UCSD-AML1 (cell line): ENCODE data around the gene FLOT1.

Experiments used
- DNase-seq: peaks from one replicate; lab custom pipeline; 2025; ENCODE audit not compliant: unreplicated experiment; lab: John Stamatoyannopoulos, UW

FLOT1 gene

GRCh38 chr6:30747902-30748769 is 5.6 kb upstream of the FLOT1 start:
- no peak for DNase-seq

- no peak for DNase-seq
These were observed 4.8 kb upstream of the FLOT1 start for GRCh38 chr6:30747300-30747687.

- peak; percentile 85 for DNase-seq
These were observed 1.7 kb upstream of the FLOT1 start, which contains the start of gene IER3 for GRCh38 chr6:30744054-30744805. TSS of gene IER3 (minus strand) at chr6:30744547. CDS start at chr6:30744518, 29 bp downstream.

GRCh38 chr6:30743099-30744053 is 889 bp upstream of the FLOT1 start:
- DNase-seq: no peak

GRCh38 chr6:30741789-30742315 is 635 bp downstream of the FLOT1 start:
- no peak for DNase-seq

GRCh38 chr6:30741063-30741779 is 1.3 kb downstream of the FLOT1 start:
- DNase-seq: no peak

GRCh38 chr6:30740540-30740870 is 2.0 kb downstream of the FLOT1 start:
- no peak for DNase-seq

GRCh38 chr6:30738532-30738931 is 4.0 kb downstream of the FLOT1 start:
- no peak for DNase-seq

GRCh38 chr6:30735668-30736314 is 6.7 kb downstream of the FLOT1 start:
- no peak for DNase-seq

- DNase-seq: no peak
These were observed 10.1 kb downstream of the FLOT1 start for GRCh38 chr6:30732237-30732943.

GRCh38 chr6:30730601-30731435 is 11.7 kb downstream of the FLOT1 start:
- peak; percentile 29 for DNase-seq

- DNase-seq: no peak
These were observed 14.4 kb downstream of the FLOT1 start for GRCh38 chr6:30727920-30728553.

GRCh38 chr6:30726506-30727413 is 15.7 kb downstream of the FLOT1 start:
- no peak for DNase-seq

- DNase-seq: no peak
These were observed 16.6 kb downstream of the FLOT1 start for GRCh38 chr6:30725713-30726505.

GRCh38 chr6:30724906-30725667 is 17.4 kb downstream of the FLOT1 start:
- no peak for DNase-seq
